ENCODE results near the gene PPIE. TPM values are rescaled to one million over a fixed set of nuclear protein-coding genes. Genes with fewer than 3 reads are reported as not detected.

The PPIE gene
- total RNA-seq, 1 donor from 2014 or later: 45.5 TPM

DNA sequence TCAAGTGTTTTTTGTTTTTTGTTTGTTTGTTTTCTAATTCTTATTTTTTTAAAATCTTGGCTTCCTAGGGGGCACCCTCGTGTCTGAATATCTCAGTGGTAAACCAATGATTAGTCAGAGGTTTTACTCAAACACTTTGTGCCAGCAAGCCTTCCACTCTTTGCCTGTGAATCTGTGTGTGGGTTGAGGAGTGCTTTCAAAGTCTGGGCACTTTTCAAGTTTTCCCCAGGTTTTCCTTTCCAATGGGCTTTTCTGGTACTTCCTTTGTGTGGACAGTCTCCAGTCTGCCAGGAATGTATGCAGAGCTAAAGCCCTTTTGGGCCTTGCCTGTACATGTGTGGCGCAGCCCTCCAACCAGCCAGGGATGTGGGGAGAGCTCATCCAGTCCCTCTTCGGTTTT, 9.7 kb upstream of the PPIE start:
- no peak overlapping the region for H3K27ac Mint-ChIP-seq
- H3K4me1 Mint-ChIP-seq: peaks cover 2% of the 10 kb centered on the region
- no peak overlapping the region for H3K4me3 Mint-ChIP-seq
- no peak for DNase-seq (ENCODE audit: low spot score in 2 of 2, unreplicated experiment in 2 of 2)
- H3K27me3 Mint-ChIP-seq (ENCODE audit: low read depth): peaks cover 98% of the 10 kb centered on the region
- no peaks in the 10 kb centered on the region for H3K36me3 Mint-ChIP-seq
- TF ChIP-seq, protein P1, sequence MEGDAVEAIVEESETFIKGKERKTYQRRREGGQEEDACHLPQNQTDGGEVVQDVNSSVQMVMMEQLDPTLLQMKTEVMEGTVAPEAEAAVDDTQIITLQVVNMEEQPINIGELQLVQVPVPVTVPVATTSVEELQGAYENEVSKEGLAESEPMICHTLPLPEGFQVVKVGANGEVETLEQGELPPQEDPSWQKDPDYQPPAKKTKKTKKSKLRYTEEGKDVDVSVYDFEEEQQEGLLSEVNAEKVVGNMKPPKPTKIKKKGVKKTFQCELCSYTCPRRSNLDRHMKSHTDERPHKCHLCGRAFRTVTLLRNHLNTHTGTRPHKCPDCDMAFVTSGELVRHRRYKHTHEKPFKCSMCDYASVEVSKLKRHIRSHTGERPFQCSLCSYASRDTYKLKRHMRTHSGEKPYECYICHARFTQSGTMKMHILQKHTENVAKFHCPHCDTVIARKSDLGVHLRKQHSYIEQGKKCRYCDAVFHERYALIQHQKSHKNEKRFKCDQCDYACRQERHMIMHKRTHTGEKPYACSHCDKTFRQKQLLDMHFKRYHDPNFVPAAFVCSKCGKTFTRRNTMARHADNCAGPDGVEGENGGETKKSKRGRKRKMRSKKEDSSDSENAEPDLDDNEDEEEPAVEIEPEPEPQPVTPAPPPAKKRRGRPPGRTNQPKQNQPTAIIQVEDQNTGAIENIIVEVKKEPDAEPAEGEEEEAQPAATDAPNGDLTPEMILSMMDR (IDR thresholded peaks at IDR 0.05; ENCODE audit: unreplicated experiment): no peak
- no peaks in the 10 kb centered on the region for H3K9me3 Mint-ChIP-seq

DNA sequence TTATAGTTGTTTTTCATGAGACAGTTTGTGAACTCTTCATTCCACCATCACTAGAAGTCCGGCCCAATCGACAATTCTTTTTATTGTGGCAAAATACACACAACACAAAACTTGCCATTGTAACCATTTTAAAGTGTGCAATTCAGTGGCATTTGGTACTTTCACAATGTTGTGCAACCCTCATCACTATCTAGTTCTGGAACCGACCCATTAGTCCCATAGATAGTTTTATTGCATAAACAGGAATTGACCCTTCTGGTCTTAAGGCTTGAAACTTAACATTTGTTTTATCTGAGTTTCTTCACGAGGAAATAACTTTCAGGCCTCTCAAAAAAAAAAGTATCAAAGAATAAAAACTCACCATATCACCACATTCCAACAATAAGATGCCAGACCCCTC, 8.8 kb upstream of the PPIE start:
- DNase-seq (ENCODE audit: low spot score in 2 of 2, unreplicated experiment in 2 of 2): no peak
- Mint-ChIP-seq H3K27me3 (ENCODE audit: low read depth) (peaks cover 98% of the 10 kb centered on the region), H3K4me3 (no peak overlapping the region), H3K36me3 (no peaks in the 10 kb centered on the region), H3K27ac (no peak overlapping the region), H3K4me1 (peaks cover 2% of the 10 kb centered on the region), H3K9me3 (no peaks in the 10 kb centered on the region)
- TF ChIP-seq, protein P1 (IDR thresholded peaks at IDR 0.05; ENCODE audit: unreplicated experiment): no peak

DNA sequence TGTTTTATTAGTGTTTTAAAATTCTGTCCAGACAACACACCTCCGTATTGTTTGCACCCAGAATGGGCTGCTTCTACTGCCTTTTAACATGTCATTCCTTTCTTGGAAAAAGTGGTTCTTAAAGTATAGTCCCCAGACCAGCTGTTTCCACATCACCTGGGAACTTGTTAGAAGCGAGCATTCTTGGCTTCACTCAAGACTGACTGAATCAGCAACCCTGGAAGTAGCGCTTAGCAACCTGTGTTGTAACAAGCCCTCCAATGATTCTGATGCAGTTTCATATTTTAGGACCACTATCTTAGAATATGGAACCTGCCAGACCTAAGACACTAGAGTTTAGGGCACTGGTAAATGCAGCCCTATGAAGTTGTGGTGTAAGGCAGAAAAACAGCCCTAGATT, 6.0 kb upstream of the PPIE start:
- Mint-ChIP-seq H3K4me1 (peaks cover 2% of the 10 kb centered on the region), H3K36me3 (no peaks in the 10 kb centered on the region), H3K27me3 (ENCODE audit: low read depth) (peaks cover 96% of the 10 kb centered on the region), H3K9me3 (no peaks in the 10 kb centered on the region), H3K27ac (no peak overlapping the region), H3K4me3 (no peak overlapping the region)
- TF ChIP-seq, protein P1 (IDR thresholded peaks at IDR 0.05; ENCODE audit: unreplicated experiment): no peak
- no peak for DNase-seq (ENCODE audit: low spot score in 2 of 2, unreplicated experiment in 2 of 2)

DNA sequence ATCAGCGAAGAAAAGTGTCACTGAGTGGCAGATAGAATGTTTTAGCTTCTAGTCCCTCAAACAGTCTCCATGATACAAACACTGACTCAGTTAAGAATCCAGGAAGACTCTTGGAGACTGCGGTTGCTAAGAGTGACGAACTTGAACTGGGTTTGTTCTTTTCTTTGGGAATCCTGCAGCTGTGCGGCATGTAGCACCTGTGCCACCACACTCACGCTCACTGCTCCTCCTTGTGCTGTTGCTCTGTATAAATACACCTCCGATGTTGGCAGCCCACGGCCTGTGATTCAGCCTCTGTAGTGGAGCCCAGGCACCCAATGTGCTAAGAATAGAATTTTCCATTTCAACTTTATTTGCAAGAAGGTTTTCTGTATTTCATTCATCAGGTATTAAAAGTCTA, 5.5 kb upstream of the PPIE start:
- Mint-ChIP-seq H3K4me3 (no peak overlapping the region), H3K36me3 (no peaks in the 10 kb centered on the region), H3K9me3 (no peaks in the 10 kb centered on the region), H3K4me1 (peaks cover 2% of the 10 kb centered on the region), H3K27me3 (ENCODE audit: low read depth) (peaks cover 92% of the 10 kb centered on the region), H3K27ac (no peak overlapping the region)
- TF ChIP-seq, protein P1 (IDR thresholded peaks at IDR 0.05; ENCODE audit: unreplicated experiment): no peak
- no peak for DNase-seq (ENCODE audit: low spot score in 2 of 2, unreplicated experiment in 2 of 2)

DNA sequence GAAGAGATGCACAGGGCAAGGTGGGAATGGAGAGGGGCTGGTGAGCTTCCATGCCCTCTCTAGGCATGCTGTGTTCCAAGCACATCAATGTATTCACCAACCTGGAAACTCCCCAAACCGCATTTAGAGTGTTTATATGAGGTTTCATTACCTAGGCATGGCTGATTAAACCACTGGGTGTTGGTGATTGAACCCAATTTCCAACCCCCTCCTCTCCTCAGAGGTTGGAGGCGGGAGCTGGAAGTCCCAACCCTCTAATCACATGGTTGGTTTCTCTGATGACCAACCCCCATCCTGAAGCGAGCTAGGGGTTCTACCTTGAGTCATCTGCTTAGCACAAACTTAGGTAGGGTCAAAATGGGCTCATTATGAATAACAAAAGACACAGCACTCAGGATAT, 3.0 kb upstream of the PPIE start:
- no peak overlapping the region for H3K27ac Mint-ChIP-seq
- peaks cover 14% of the 10 kb centered on the region for H3K4me1 Mint-ChIP-seq
- H3K27me3 Mint-ChIP-seq (ENCODE audit: low read depth): peaks cover 66% of the 10 kb centered on the region

More for the DNA sequence above, 3.0 kb upstream of the PPIE start:
- Mint-ChIP-seq H3K4me3 (no peak overlapping the region), H3K36me3 (no peaks in the 10 kb centered on the region), H3K9me3 (no peaks in the 10 kb centered on the region)
- TF ChIP-seq, protein P1 (IDR thresholded peaks at IDR 0.05; ENCODE audit: unreplicated experiment): no peak
- DNase-seq (ENCODE audit: low spot score in 2 of 2, unreplicated experiment in 2 of 2): no peak
